HG03520 (cell line): ENCODE results near the gene MAML2.
A peak's percentile ranks its signal among the peaks of the same experiment; 100 is the strongest.

Source experiments
- ATAC-seq: cut with Tn5 transposase; IDR thresholded peaks from one replicate; pipeline ENCODE4 v1.9.1; 2021; ENCODE audit warnings: mild to moderate bottlenecking, moderate library complexity; ENCODE audit not compliant: unreplicated experiment

Gene MAML2

DNA sequence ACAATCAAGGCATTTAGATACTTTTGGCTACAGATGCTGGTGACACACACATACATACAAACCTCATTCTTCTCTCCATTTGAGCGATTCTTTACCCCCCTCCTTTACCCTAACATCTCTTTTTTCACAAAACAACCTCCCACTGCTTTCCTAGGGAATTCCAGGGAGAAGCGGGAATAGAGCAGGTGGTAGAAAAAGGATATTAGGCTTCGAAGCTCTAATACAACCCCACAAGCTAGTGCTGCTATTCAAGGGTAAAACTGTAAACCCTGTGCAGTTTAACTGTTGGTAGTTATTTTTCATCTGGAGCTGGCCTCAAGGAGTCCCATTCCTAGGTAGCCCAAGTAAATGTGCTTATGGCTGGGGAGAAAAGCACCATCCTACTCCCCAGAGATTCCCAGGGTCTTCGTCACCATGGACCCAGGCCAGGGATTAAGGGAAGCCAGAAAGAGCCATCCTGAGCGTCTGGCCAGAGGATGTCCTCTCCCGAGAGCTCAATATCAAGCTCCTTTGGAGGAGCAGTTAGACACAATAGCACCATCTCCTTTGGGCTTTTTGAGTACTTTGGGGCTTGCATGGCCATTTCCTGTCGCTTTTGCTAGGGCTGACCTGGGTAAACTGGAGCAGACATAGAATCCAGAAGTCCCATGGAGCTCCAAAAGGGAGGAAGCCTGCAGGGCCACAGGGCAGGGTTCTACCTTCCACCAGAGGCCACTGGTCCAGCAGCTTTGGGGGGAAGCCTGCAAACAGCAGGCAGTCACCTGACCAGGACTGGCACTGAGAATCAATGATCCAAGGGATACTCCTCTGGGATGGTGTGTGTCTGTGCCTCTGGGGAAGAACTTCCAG, 3.1 kb downstream of the MAML2 start:
- no peak for ATAC-seq

GRCh38 chr11:96338910-96339705, 3.9 kb downstream of the MAML2 start:
- peak; percentile 35 for ATAC-seq

- peak; percentile 26 for ATAC-seq
Measured at GRCh38 chr11:96337541-96338431, 5.2 kb downstream of the MAML2 start.

- ATAC-seq = no peak
Measured at GRCh38 chr11:96335388-96335787, 7.6 kb downstream of the MAML2 start.

GRCh38 chr11:96334219-96334618, 8.8 kb downstream of the MAML2 start:
- ATAC-seq = no peak

- no peak for ATAC-seq
Measured at GRCh38 chr11:96333191-96333719, 9.7 kb downstream of the MAML2 start.

GRCh38 chr11:96332126-96332771, 10.7 kb downstream of the MAML2 start:
- no peak for ATAC-seq

- ATAC-seq = no peak
Measured at GRCh38 chr11:96331699-96332116, 11.3 kb downstream of the MAML2 start.

DNA sequence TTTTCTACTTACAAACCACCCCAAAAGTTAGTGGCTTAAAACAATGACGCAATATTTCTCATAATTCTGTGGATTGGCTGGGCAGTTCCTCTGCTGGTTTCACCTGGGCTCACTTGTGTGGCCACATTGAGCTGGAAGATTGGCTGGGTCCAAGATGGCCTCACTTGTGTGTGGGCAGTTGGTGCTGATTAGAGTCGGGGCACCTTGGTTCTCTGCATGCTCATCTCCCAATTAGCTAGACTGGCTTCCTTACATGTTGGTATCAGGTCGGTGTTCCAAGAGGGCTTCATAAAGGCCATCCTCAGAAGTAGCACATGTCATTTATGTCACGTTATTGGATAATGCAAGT, 12.5 kb downstream of the MAML2 start:
- no peak for ATAC-seq

GRCh38 chr11:96329855-96330510, 13.0 kb downstream of the MAML2 start:
- ATAC-seq = no peak

GRCh38 chr11:96329419-96329818, 13.6 kb downstream of the MAML2 start:
- ATAC-seq = no peak

DNA sequence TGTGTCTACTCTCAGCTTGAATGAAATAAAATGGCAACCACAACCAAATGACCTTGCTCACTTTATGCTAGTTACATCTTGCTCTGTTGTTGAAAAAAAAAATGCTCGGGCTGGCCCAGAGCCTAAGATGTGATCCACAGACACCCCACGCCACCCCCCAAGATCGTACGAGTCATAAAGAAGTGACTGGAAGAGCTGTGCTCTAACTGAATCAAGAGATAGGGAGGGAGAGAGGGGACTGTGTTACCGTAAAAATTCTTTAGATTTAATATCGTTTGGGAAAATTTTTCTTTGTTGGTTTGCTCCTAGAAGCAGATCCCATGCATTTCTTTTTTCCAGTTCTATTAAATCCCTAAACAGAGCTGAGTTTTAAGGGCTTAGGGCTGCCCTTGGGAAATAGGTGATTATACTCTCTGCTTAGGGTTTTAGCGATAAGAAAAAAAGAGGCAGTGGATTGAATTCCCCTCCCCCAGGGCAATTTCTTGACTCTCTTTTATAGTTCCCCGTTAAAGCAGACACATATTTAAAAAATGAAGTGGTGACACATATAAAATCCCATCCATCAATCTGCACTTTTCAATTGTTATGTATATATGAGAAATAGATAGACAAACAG, 14.5 kb downstream of the MAML2 start:
- ATAC-seq = no peak

DNA sequence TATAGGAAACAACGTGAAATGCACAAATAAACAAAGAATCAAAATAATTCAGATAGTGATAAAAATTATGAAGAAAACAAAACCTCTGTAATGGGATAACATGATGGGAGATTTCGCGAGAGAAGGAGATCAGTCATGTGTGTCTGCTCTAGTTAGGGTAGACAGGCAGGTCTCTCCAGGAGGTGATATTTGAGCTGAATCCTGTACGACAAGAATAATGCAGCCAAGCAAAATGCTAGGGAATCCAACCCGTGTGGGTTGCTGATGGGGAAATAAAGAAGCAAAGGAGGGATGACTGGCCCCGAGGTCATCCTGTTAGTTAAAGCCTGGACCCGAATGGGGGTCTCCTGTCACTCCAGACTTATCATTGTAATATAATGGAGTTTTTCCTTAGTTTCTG, 16.0 kb downstream of the MAML2 start:
- ATAC-seq = no peak

- no peak for ATAC-seq
Measured at GRCh38 chr11:96324912-96325311, 18.1 kb downstream of the MAML2 start.

GRCh38 chr11:96323642-96323985, 19.4 kb downstream of the MAML2 start:
- ATAC-seq = no peak

- ATAC-seq = no peak
Measured at GRCh38 chr11:96322775-96323641, 20.0 kb downstream of the MAML2 start.

DNA sequence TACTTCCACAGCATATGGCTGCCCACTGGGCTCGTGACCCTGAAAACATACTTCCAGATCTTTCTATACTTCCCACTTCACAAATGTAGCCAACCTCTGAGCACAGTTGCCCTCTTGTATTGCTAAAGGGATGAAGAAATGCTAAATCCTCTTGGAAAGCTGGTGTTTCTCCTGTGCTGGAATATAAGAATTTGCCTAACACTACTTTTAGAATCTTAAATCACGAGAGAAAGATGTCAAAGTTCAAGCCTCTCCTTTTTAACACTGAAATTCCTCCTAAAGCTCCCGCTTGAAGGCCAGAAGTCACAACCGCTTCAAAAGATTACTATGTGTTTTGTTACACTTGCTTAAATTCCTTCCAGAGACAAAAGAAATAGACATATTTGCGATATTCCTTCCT, 21.9 kb downstream of the MAML2 start:
- ATAC-seq = no peak

DNA sequence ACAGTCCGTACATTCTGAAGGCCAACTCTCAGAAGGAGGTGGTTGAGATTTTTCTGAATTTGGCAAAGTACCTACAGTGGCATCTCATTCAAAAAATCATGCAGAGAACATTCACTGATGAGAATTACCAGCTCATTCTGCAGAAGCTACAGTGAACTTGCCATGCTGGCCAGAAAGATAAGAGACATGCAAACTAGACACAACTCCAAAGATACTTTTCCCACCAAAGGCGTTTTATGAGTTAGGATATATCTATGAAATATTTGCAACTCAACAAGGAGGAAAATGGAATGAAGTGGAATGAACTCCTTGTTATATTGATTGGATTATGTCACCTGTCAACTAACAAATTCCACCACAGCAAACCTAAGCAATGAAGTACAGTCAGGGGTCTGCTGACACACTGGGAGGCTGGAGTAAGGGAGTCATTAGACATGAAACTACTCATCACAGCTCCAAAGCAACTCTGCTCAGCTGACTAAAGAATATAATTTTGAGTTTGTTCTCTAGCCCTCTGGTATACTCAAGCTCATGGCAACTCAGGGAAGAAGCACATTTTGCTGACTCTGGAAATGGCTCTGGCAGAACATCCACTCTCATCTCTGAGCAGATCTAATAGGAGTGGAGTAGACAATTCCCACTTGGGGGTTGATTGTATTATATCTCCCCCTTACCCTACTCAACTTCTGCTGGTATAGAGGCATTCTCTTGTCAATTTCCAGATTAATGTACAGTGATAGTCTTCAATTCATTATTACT, 22.9 kb downstream of the MAML2 start:
- no peak for ATAC-seq
